ENCODE results near the gene C1QB. TPM values are rescaled to one million over a fixed set of nuclear protein-coding genes. Genes with fewer than 3 reads are reported as not detected.

Gene C1QB
- total RNA-seq, 1 donor from 2014 or later: not detected

DNA sequence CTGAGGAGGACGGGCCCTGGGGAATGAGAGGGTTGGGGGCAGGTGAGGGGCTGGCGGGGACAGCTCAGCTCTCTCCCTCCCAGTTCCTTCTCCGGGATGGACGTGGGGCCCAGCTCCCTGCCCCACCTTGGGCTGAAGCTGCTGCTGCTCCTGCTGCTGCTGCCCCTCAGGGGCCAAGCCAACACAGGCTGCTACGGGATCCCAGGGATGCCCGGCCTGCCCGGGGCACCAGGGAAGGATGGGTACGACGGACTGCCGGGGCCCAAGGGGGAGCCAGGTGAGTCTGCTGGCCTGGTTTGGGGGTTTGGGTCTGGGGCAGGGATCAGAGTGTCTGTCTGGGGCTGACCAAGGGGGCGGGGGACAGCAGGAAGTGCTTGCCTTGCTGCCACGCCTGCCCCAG, 9.1 kb upstream of the C1QB start:
- no peak overlapping the region for H3K4me3 Mint-ChIP-seq
- TF ChIP-seq, protein P1, sequence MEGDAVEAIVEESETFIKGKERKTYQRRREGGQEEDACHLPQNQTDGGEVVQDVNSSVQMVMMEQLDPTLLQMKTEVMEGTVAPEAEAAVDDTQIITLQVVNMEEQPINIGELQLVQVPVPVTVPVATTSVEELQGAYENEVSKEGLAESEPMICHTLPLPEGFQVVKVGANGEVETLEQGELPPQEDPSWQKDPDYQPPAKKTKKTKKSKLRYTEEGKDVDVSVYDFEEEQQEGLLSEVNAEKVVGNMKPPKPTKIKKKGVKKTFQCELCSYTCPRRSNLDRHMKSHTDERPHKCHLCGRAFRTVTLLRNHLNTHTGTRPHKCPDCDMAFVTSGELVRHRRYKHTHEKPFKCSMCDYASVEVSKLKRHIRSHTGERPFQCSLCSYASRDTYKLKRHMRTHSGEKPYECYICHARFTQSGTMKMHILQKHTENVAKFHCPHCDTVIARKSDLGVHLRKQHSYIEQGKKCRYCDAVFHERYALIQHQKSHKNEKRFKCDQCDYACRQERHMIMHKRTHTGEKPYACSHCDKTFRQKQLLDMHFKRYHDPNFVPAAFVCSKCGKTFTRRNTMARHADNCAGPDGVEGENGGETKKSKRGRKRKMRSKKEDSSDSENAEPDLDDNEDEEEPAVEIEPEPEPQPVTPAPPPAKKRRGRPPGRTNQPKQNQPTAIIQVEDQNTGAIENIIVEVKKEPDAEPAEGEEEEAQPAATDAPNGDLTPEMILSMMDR (IDR thresholded peaks at IDR 0.05): no peak
- H3K36me3 Mint-ChIP-seq (ENCODE audit: low read depth): no peaks in the 10 kb centered on the region
- CTCF ChIA-PET: no interaction called here
- DNase-seq: no peak
- no peaks in the 10 kb centered on the region for H3K9me3 Mint-ChIP-seq
- intact Hi-C loops (cut with micrococcal nuclease): loop anchor here (5.0 kb wide), 1 partner anchor 552 kb away; no protein-coding TSS in a partner anchor
- peaks cover 14% of the 10 kb centered on the region for H3K27me3 Mint-ChIP-seq
- ATAC-seq (ENCODE audit: low read depth): no peak
- no peak overlapping the region for H3K27ac Mint-ChIP-seq
- no peaks in the 10 kb centered on the region for H3K4me1 Mint-ChIP-seq
- POLR2A ChIA-PET: no interaction called here

- no peak overlapping the region for H3K27ac Mint-ChIP-seq
- no peaks in the 10 kb centered on the region for H3K9me3 Mint-ChIP-seq
- H3K4me3 Mint-ChIP-seq: no peak overlapping the region
- H3K4me1 Mint-ChIP-seq: no peaks in the 10 kb centered on the region
- TF ChIP-seq, protein P1 (IDR thresholded peaks at IDR 0.05): no peak
- POLR2A ChIA-PET: no interaction called here
- peaks cover 15% of the 10 kb centered on the region for H3K27me3 Mint-ChIP-seq
- ATAC-seq (ENCODE audit: low read depth) (no peak), DNase-seq (no peak)
- no peaks in the 10 kb centered on the region for H3K36me3 Mint-ChIP-seq (ENCODE audit: low read depth)
- intact Hi-C loops (cut with micrococcal nuclease): no loop called here
- CTCF ChIA-PET: no interaction called here
These were observed 7.1 kb upstream of the C1QB start for GRCh38 chr1:22645931-22646330.

- intact Hi-C loops (cut with micrococcal nuclease): no loop called here
- Mint-ChIP-seq H3K4me1 (no peaks in the 10 kb centered on the region), H3K36me3 (ENCODE audit: low read depth) (no peaks in the 10 kb centered on the region), H3K4me3 (no peak overlapping the region), H3K27ac (no peak overlapping the region), H3K9me3 (no peaks in the 10 kb centered on the region), H3K27me3 (peaks cover 12% of the 10 kb centered on the region)
- TF ChIP-seq, protein P1 (IDR thresholded peaks at IDR 0.05): no peak
- POLR2A ChIA-PET: no interaction called here
- ATAC-seq (ENCODE audit: low read depth) (no peak), DNase-seq (no peak)
- CTCF ChIA-PET: no interaction called here
These were observed 6.7 kb upstream of the C1QB start for GRCh38 chr1:22646384-22646783.

GRCh38 chr1:22650089-22650693, 2.8 kb upstream of the C1QB start:
- ChIA-PET CTCF (no interaction called here), POLR2A (no interaction called here)
- H3K9me3 Mint-ChIP-seq: no peaks in the 10 kb centered on the region
- no peak overlapping the region for H3K27ac Mint-ChIP-seq
- DNase-seq: no peak
- intact Hi-C loops (cut with micrococcal nuclease): no loop called here
- H3K4me1 Mint-ChIP-seq: no peaks in the 10 kb centered on the region
- no peak overlapping the region for H3K4me3 Mint-ChIP-seq
- no peak for ATAC-seq (ENCODE audit: low read depth)
- H3K36me3 Mint-ChIP-seq (ENCODE audit: low read depth): no peaks in the 10 kb centered on the region
- peaks cover 5% of the 10 kb centered on the region for H3K27me3 Mint-ChIP-seq
- TF ChIP-seq, protein P1 (IDR thresholded peaks at IDR 0.05): no peak

- ChIA-PET CTCF (no interaction called here), POLR2A (no interaction called here)
- ATAC-seq (ENCODE audit: low read depth) (no peak), DNase-seq (no peak)
- Mint-ChIP-seq H3K9me3 (no peaks in the 10 kb centered on the region), H3K27me3 (peaks cover 5% of the 10 kb centered on the region), H3K4me1 (no peaks in the 10 kb centered on the region), H3K4me3 (no peak overlapping the region), H3K27ac (no peak overlapping the region), H3K36me3 (ENCODE audit: low read depth) (no peaks in the 10 kb centered on the region)
- TF ChIP-seq, protein P1 (IDR thresholded peaks at IDR 0.05): no peak
- intact Hi-C loops (cut with micrococcal nuclease): no loop called here
These were observed 837 bp upstream of the C1QB start for GRCh38 chr1:22651941-22652856.
